WTC11 (cell line): ENCODE results near the gene IPO13. TPM values are rescaled to one million over a fixed set of nuclear protein-coding genes. Genes with fewer than 3 reads are reported as not detected.
A peak's percentile ranks its signal among the peaks of the same experiment; 100 is the strongest.

Source experiments
- ATAC-seq: fragments of 200-7000 bp; cut with Tn5 transposase; 2 replicates; pipeline ENCODE4 v1.10.0; 2021; ENCODE audit warnings: mild to moderate bottlenecking, moderate library complexity
- CTCF ChIA-PET: fragments of 300-600 bp; sonication (Branson Sonifier 250); formaldehyde crosslinking; loops from one replicate; lab custom pipeline; 2021; ENCODE audit warnings: antibody characterized with exemption; lab: Charles Lee
- POLR2A ChIA-PET: fragments of 350-600 bp; sonication (Branson Sonifier 250); formaldehyde crosslinking; loops from one replicate; lab custom pipeline; 2021; ENCODE audit warnings: antibody characterized with exemption; lab: Charles Lee
- DNase-seq: peaks from one replicate; pipeline ENCODE4 v3.0.0; 2021; ENCODE audit warnings: low spot score
- H3K27ac Mint-ChIP-seq: 2 replicates; pipeline ENCODE4 v1.8.0; 2021; ENCODE audit warnings: mixed read lengths
- H3K27me3 Mint-ChIP-seq: 2 replicates; pipeline ENCODE4 v1.8.0; 2021; ENCODE audit warnings: low read depth, mild to moderate bottlenecking, moderate library complexity, mixed read lengths
- H3K36me3 Mint-ChIP-seq: 2 replicates; pipeline ENCODE4 v1.8.0; 2021; ENCODE audit warnings: mixed read lengths
- H3K4me1 Mint-ChIP-seq: 2 replicates; pipeline ENCODE4 v1.8.0; 2022; ENCODE audit warnings: mixed read lengths
- H3K4me3 Mint-ChIP-seq: 2 replicates; pipeline ENCODE4 v1.8.0; 2021; ENCODE audit warnings: mild to moderate bottlenecking, moderate library complexity, mixed read lengths
- H3K9me3 Mint-ChIP-seq: 2 replicates; pipeline ENCODE4 v1.8.0; 2021; ENCODE audit warnings: mixed read lengths
- ATF1 ChIP-seq: sonication (generic); formaldehyde crosslinking; IDR thresholded peaks from 2 replicates; pipeline ENCODE4 v1.8.1; 2023; ENCODE audit warnings: mild to moderate bottlenecking, moderate library complexity, missing genetic modification reagents
- CREB1 ChIP-seq: sonication (generic); formaldehyde crosslinking; IDR thresholded peaks from 2 replicates; pipeline ENCODE4 v1.8.0; 2023; ENCODE audit warnings: mild to moderate bottlenecking, missing genetic modification reagents
- CREM ChIP-seq: sonication (generic); formaldehyde crosslinking; IDR thresholded peaks from 2 replicates; pipeline ENCODE4 v1.8.1; 2022; ENCODE audit warnings: mild to moderate bottlenecking, missing genetic modification reagents, moderate library complexity
- ESRRA ChIP-seq: sonication (generic); formaldehyde crosslinking; IDR thresholded peaks from 2 replicates; pipeline ENCODE4 v1.8.1; 2022; ENCODE audit warnings: mild to moderate bottlenecking, missing genetic modification reagents, borderline replicate concordance
- FOXJ3 ChIP-seq: sonication (generic); formaldehyde crosslinking; IDR thresholded peaks from 2 replicates; pipeline ENCODE4 v1.9.0; 2021; ENCODE audit warnings: missing genetic modification reagents, mild to moderate bottlenecking, borderline replicate concordance
- FOXK1 ChIP-seq: sonication (generic); formaldehyde crosslinking; IDR thresholded peaks from 2 replicates; pipeline ENCODE4 v1.8.0; 2022; ENCODE audit warnings: mild to moderate bottlenecking, moderate library complexity, missing genetic modification reagents
- JUN ChIP-seq: sonication (generic); formaldehyde crosslinking; IDR thresholded peaks from 2 replicates; pipeline ENCODE4 v1.8.0; 2023; ENCODE audit warnings: mild to moderate bottlenecking, missing genetic modification reagents
- OVOL2 ChIP-seq: fragments of 250-450 bp; sonication (Bioruptor Pico); IDR thresholded peaks from 2 replicates; pipeline ENCODE4 v1.9.0; 2021; ENCODE audit warnings: mild to moderate bottlenecking, borderline replicate concordance
- RELA ChIP-seq: sonication (generic); formaldehyde crosslinking; IDR thresholded peaks from 2 replicates; pipeline ENCODE4 v1.8.1; 2022; ENCODE audit warnings: missing genetic modification reagents, mild to moderate bottlenecking, borderline replicate concordance
- SMAD3 ChIP-seq: sonication (generic); formaldehyde crosslinking; IDR thresholded peaks from 2 replicates; pipeline ENCODE4 v1.8.0; 2022; ENCODE audit warnings: missing genetic modification reagents, mild to moderate bottlenecking, borderline replicate concordance
- TP53 ChIP-seq: sonication (generic); formaldehyde crosslinking; IDR thresholded peaks from 2 replicates; pipeline ENCODE4 v1.8.1; 2023; ENCODE audit warnings: mild to moderate bottlenecking, missing genetic modification reagents
- ZNF232 ChIP-seq: sonication (generic); formaldehyde crosslinking; IDR thresholded peaks from 2 replicates; pipeline ENCODE4 v1.8.0; 2022; ENCODE audit warnings: mild to moderate bottlenecking, missing genetic modification reagents
- ZNF317 ChIP-seq: sonication (generic); formaldehyde crosslinking; IDR thresholded peaks from 2 replicates; pipeline ENCODE4 v1.8.1; 2023; ENCODE audit warnings: low read depth, mild to moderate bottlenecking, moderate library complexity, missing genetic modification reagents, borderline replicate concordance
- ZNF416 ChIP-seq: fragments of 250-450 bp; sonication (Bioruptor Pico); IDR thresholded peaks from 2 replicates; pipeline ENCODE4 v1.9.0; 2021; ENCODE audit warnings: mild to moderate bottlenecking, inconsistent platforms
- ZNF532 ChIP-seq: fragments of 250-450 bp; sonication (Bioruptor Pico); IDR thresholded peaks from 2 replicates; pipeline ENCODE4 v1.9.0; 2021; ENCODE audit warnings: mild to moderate bottlenecking, borderline replicate concordance
- ZSCAN18 ChIP-seq: fragments of 250-450 bp; sonication (Bioruptor Pico); IDR thresholded peaks from 2 replicates; pipeline ENCODE4 v2.1.2; 2022; ENCODE audit warnings: mild to moderate bottlenecking, moderate library complexity
- total RNA-seq: library from RNA; stranded (reverse); gene quantifications from 3 replicates; pipeline ENCODE4 v1.2.3, GENCODE V29; 2021
- TF ChIP-seq, protein P1 (sequence below): sonication (generic); formaldehyde crosslinking; IDR thresholded peaks from 2 replicates; pipeline ENCODE4 v1.8.0; 2022; ENCODE audit warnings: mild to moderate bottlenecking, missing genetic modification reagents
- TF ChIP-seq, protein P2 (sequence below): fragments of 250-450 bp; sonication (Bioruptor Pico); IDR thresholded peaks from 2 replicates; pipeline ENCODE4 v1.9.0; 2021; ENCODE audit warnings: mild to moderate bottlenecking
- TF ChIP-seq, protein P3 (sequence below): sonication (generic); formaldehyde crosslinking; IDR thresholded peaks from 2 replicates; pipeline ENCODE4 v1.8.1; 2023; ENCODE audit warnings: mild to moderate bottlenecking, missing genetic modification reagents, moderate library complexity

The IPO13 gene
- total RNA-seq, 1 experiment from 2014 or later = 24.2 TPM

GRCh38 chr1:43982241-43982640, 35.5 kb downstream of the IPO13 start (continued):
- no peak for TF ChIP-seq ZNF317 (CRISPR knock-in tag)
- no peak for TF ChIP-seq FOXJ3 (CRISPR knock-in tag)
- no peak for TF ChIP-seq ZNF532 (CRISPR knock-in tag)

DNA sequence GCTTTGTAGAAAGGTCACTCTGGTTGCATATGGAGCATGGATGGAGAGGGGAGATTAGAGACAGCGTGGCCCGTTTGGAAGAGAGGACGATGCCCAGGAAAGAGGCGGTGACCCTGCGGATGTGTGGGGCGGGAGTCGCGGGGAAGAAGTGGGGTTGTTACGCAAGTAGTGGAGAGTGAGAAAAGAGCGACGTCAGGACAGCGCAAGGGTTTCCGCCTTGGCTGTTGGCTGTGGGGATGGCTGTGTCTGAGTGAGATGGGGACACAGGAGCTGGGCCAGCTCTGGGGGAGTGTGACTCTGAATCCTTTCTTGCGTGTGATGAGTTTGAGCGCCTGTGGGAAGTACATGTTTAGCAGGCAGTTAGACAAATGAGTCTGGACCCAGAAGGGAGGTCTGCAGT, 36.1 kb downstream of the IPO13 start:
- CTCF ChIA-PET = no interaction called here
- TF ChIP-seq SMAD3 (CRISPR knock-in tag) = no peak
- H3K9me3 Mint-ChIP-seq = no peaks in the 10 kb centered on the region
- no peak overlapping the region for H3K4me3 Mint-ChIP-seq
- H3K27me3 Mint-ChIP-seq = peaks cover 2% of the 10 kb centered on the region
- H3K36me3 Mint-ChIP-seq = peaks cover 13% of the 10 kb centered on the region; the same call in 1 of the 2 replicates
- no peak overlapping the region for H3K27ac Mint-ChIP-seq
- peaks cover 16% of the 10 kb centered on the region for H3K4me1 Mint-ChIP-seq
- no peak for DNase-seq
- POLR2A ChIA-PET = no interaction called here
- no peak for ATAC-seq

DNA sequence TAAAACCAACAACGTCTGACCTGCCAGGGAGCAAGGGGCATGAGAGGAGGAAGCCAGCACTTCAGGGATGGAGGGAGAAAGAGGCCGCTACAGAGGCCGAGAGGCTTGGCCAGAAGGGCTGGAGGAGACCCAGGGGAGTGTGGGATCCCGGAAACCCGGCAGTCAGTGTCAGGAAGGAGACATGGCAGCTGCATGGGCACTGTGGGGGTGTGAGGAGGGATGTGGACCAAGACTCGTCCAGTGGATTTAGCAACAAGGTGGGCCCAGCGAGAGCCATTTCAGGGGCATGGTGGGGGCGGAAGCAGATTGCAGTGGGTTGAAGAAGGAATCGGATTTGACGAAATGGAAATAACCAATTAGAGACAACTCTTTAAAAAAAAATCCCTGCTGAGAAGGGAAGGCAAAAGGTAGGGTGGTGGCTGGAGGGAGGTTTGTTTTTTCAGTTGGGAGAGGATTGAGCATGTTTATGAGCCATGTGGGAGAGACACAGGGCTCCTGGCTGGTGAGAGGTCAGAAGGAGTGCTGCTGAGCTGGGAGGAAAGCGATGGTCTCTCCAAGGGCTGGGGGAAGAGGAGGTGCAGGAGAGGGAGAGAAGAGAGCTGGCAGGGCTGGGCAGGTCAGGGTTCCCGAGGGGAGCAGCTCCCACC, 36.6 kb downstream of the IPO13 start:
- POLR2A ChIA-PET = no interaction called here
- no peak for DNase-seq
- H3K4me3 Mint-ChIP-seq = no peak overlapping the region
- H3K36me3 Mint-ChIP-seq = peaks cover 7% of the 10 kb centered on the region; the same call in 1 of the 2 replicates
- TF ChIP-seq, protein P1, sequence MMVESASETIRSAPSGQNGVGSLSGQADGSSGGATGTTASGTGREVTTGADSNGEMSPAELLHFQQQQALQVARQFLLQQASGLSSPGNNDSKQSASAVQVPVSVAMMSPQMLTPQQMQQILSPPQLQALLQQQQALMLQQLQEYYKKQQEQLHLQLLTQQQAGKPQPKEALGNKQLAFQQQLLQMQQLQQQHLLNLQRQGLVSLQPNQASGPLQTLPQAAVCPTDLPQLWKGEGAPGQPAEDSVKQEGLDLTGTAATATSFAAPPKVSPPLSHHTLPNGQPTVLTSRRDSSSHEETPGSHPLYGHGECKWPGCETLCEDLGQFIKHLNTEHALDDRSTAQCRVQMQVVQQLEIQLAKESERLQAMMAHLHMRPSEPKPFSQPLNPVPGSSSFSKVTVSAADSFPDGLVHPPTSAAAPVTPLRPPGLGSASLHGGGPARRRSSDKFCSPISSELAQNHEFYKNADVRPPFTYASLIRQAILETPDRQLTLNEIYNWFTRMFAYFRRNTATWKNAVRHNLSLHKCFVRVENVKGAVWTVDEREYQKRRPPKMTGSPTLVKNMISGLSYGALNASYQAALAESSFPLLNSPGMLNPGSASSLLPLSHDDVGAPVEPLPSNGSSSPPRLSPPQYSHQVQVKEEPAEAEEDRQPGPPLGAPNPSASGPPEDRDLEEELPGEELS (CRISPR knock-in tag) = no peak
- H3K4me1 Mint-ChIP-seq = peaks cover 10% of the 10 kb centered on the region
- CTCF ChIA-PET = interaction anchor here (2.2 kb wide), 1 partner anchor 49 kb away, joined by 5 read pairs; no protein-coding TSS in a partner anchor
- 0 out of 2 replicates have a peak overlapping the region, but pooled peaks have one; percentile 27 for H3K27ac Mint-ChIP-seq
- no peaks in the 10 kb centered on the region for H3K9me3 Mint-ChIP-seq
- peaks cover 4% of the 10 kb centered on the region for H3K27me3 Mint-ChIP-seq
- no peak for ATAC-seq

DNA sequence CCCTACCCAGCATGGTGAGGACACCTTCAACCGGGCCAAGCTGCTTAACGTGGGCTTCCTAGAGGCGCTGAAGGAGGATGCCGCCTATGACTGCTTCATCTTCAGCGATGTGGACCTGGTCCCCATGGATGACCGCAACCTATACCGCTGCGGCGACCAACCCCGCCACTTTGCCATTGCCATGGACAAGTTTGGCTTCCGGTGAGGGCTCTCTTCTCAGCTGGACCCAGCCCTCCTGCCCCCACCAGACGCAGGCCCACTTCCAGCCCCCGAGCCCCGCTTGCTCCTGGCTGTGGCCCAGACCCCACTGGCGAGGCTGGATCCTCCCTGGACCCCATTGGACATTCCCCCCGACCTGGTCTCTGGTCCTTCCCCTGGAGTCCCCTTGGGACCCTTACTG, 38.1 kb downstream of the IPO13 start:
- Mint-ChIP-seq H3K27me3 (peaks cover 4% of the 10 kb centered on the region), H3K4me1 (peaks cover 6% of the 10 kb centered on the region), H3K9me3 (no peaks in the 10 kb centered on the region), H3K4me3 (no peak overlapping the region), H3K27ac (no peak overlapping the region), H3K36me3 (peaks cover 6% of the 10 kb centered on the region; the same call in 1 of the 2 replicates)
- CTCF ChIA-PET = interaction anchor here (0.6 to 2.2 kb wide), 2 partner anchors 50 to 222 kb away, joined by 4 to 5 read pairs; no protein-coding TSS in a partner anchor
- POLR2A ChIA-PET = no interaction called here
- DNase-seq (no peak), ATAC-seq (no peak)
- no peak for TF ChIP-seq ZSCAN18 (CRISPR knock-in tag)
- no peak for TF ChIP-seq OVOL2 (CRISPR knock-in tag)
- no peak for TF ChIP-seq ZNF416 (CRISPR knock-in tag)
- TF ChIP-seq JUN (CRISPR knock-in tag) = no peak
- no peak for TF ChIP-seq RELA (CRISPR knock-in tag)
- TF ChIP-seq ESRRA = no peak
- TF ChIP-seq, protein P2, sequence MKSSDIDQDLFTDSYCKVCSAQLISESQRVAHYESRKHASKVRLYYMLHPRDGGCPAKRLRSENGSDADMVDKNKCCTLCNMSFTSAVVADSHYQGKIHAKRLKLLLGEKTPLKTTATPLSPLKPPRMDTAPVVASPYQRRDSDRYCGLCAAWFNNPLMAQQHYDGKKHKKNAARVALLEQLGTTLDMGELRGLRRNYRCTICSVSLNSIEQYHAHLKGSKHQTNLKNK (CRISPR knock-in tag) = no peak
- no peak for TF ChIP-seq CREB1 (CRISPR knock-in tag)
- no peak for TF ChIP-seq FOXK1 (CRISPR knock-in tag)
- no peak for TF ChIP-seq TP53 (CRISPR knock-in tag)
- TF ChIP-seq ATF1 (CRISPR knock-in tag) = no peak
- no peak for TF ChIP-seq ZNF232 (CRISPR knock-in tag)
- TF ChIP-seq, protein P3, sequence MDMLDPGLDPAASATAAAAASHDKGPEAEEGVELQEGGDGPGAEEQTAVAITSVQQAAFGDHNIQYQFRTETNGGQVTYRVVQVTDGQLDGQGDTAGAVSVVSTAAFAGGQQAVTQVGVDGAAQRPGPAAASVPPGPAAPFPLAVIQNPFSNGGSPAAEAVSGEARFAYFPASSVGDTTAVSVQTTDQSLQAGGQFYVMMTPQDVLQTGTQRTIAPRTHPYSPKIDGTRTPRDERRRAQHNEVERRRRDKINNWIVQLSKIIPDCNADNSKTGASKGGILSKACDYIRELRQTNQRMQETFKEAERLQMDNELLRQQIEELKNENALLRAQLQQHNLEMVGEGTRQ (CRISPR knock-in tag) = no peak
- TF ChIP-seq CREM (CRISPR knock-in tag) = no peak
